GM10248 (cell line): ENCODE data around the gene GAMT.

Experiments used
- CTCF ChIA-PET: fragments of 300-600 bp; sonication (Branson Sonifier 250); formaldehyde crosslinking; extraction: SDS; loops from one replicate; lab custom pipeline; 2021; ENCODE audit warnings: antibody characterized with exemption; lab: Yijun Ruan, JAX
- POLR2A ChIA-PET: fragments of 350-650 bp; sonication (Branson Sonifier 250); formaldehyde crosslinking; extraction: SDS; loops from one replicate; lab custom pipeline; 2020; ENCODE audit warnings: antibody characterized with exemption; lab: Yijun Ruan, JAX
- DNase-seq: peaks from one replicate; pipeline ENCODE4 v3.0.0; 2012; ENCODE audit errors: extremely low spot score
- CTCF ChIP-seq: IDR thresholded peaks from 2 replicates; pipeline ENCODE4 v1.5.1; 2012; ENCODE audit warnings: mild to moderate bottlenecking, low read depth; ENCODE audit errors: extremely low read depth, missing control alignments, control extremely low read depth

GAMT gene

GRCh38 chr19:1401138-1401888, at the start of gene GAMT:
Gene GAMT (minus strand): TSS chr19:1401542. CDS start chr19:1401476, 66 bp downstream.
- POLR2A ChIA-PET = no interaction called here

GRCh38 chr19:1449467-1450442, 48.4 kb upstream of the GAMT start, which contains the start of gene APC2:
Gene APC2 (plus strand): TSS chr19:1450121. CDS start chr19:1453002, 2,881 bp downstream.
- CTCF ChIA-PET = interaction anchor here (1.3 kb wide), 1 partner anchor 96 kb away, joined by 3 read pairs; no protein-coding TSS in a partner anchor
- POLR2A ChIA-PET = interaction anchor here (0.6 kb wide), 1 partner anchor 8 kb away, joined by 6 read pairs; no protein-coding TSS in a partner anchor

More at GRCh38 chr19:1401138-1401888, at the start of gene GAMT:
- CTCF ChIA-PET = interaction anchor here (0.7 to 1.3 kb wide), 2 partner anchors 122 to 123 kb away, joined by 3 to 6 read pairs; no protein-coding TSS in a partner anchor
- peak; percentile 88 for DNase-seq
- peak; percentile 62 for TF ChIP-seq CTCF

GRCh38 chr19:1447944-1448343, 46.6 kb upstream of the GAMT start:
- no peak for TF ChIP-seq CTCF
- POLR2A ChIA-PET = no interaction called here
- CTCF ChIA-PET = no interaction called here
- no peak for DNase-seq

More at GRCh38 chr19:1449467-1450442, 48.4 kb upstream of the GAMT start, which contains the start of gene APC2:
- no peak for TF ChIP-seq CTCF
- no peak for DNase-seq

GRCh38 chr19:1447504-1447903, 46.2 kb upstream of the GAMT start:
- POLR2A ChIA-PET = no interaction called here
- no peak for TF ChIP-seq CTCF
- DNase-seq = no peak
- CTCF ChIA-PET = no interaction called here

GRCh38 chr19:1446713-1447481, 45.6 kb upstream of the GAMT start:
- no peak for DNase-seq
- ChIA-PET POLR2A (interaction anchor here (0.5 kb wide), 1 partner anchor 14 kb away, joined by 3 read pairs; no protein-coding TSS in a partner anchor), CTCF (no interaction called here)
- TF ChIP-seq CTCF = no peak
